Thoracic aorta (tissue), 2 donors: Measurements from ENCODE around the gene ARHGAP8. TPM values are rescaled to one million over a fixed set of nuclear protein-coding genes. Genes with fewer than 3 reads are reported as not detected.

Experiments
- ATAC-seq: fragments of 150-250 bp; one replicate; pipeline ENCODE4 v1.8.0; 2017; ENCODE audit warnings: low read depth; ENCODE audit not compliant: insufficient number of reproducible peaks, low FRiP score
- DNase-seq: peaks from one replicate; pipeline ENCODE4 v3.0.0-alpha.2; 2020; ENCODE audit warnings: low spot score
- H3K27ac ChIP-seq, 2 donors: fragments of 200-600 bp; sonication (generic); 1 replicate in 1 of 2; 2 replicates in 1 of 2; pipeline ENCODE4 v1.5.1; 2016; ENCODE audit warnings: mild to moderate bottlenecking in 2 of 2, moderate library complexity in 2 of 2
- H3K27me3 ChIP-seq: fragments of 200-600 bp; sonication (generic); replicated peaks from 2 replicates; pipeline ENCODE4 v1.6.0; 2016; ENCODE audit warnings: mild to moderate bottlenecking; ENCODE audit not compliant: insufficient read depth
- H3K36me3 ChIP-seq: fragments of 200-600 bp; sonication (generic); one replicate; pipeline ENCODE4 v1.5.1; 2016
- H3K4me1 ChIP-seq, 2 donors: fragments of 200-600 bp; sonication (generic); 1 replicate in 1 of 2; 2 replicates in 1 of 2; pipeline versions ENCODE4 v1.5.1 to v1.6.0; 2016; ENCODE audit warnings: low read depth in 2 of 2, mild to moderate bottlenecking in 1 of 2; ENCODE audit not compliant: control insufficient read depth in 1 of 2
- H3K4me3 ChIP-seq: fragments of 200-600 bp; sonication (generic); 2 replicates; pipeline ENCODE4 v1.5.1; 2016; ENCODE audit warnings: mild to moderate bottlenecking
- H3K9me3 ChIP-seq: fragments of 200-600 bp; sonication (generic); 2 replicates; pipeline ENCODE4 v1.5.1; 2016
- CTCF ChIP-seq: fragments of 200-600 bp; sonication (generic); IDR thresholded peaks from one replicate; pipeline ENCODE4 v1.5.1; 2019; ENCODE audit warnings: antibody characterized with exemption
- total RNA-seq, 2 donors: library from RNA; depleted of rRNA; stranded (reverse); fragments of >200 nt; gene quantifications; one replicate each; pipeline versions ENCODE4 v1.1.0 to v1.2.3, GENCODE V29; 2016

The ARHGAP8 gene
- total RNA-seq: 1 to 10 TPM; 1.2 to 4.0 TPM

GRCh38 chr22:44752285-44753188, at the start of gene ARHGAP8:
ARHGAP8 (plus strand) TSS chr22:44752575; CDS start chr22:44786528, 33,953 bp downstream.
- no peaks in the 10 kb centered on the region for H3K36me3 ChIP-seq
- TF ChIP-seq CTCF: no peak
- H3K4me1 ChIP-seq: no peaks in the 10 kb centered on the region
- no peaks in the 10 kb centered on the region for H3K9me3 ChIP-seq
- DNase-seq (no peak), ATAC-seq (no peak)
- no peaks in the 10 kb centered on the region for H3K27me3 ChIP-seq
- peak within 1 kb of the TSS; percentile 23 for H3K4me3 ChIP-seq
- no peak within 1 kb of the TSS for H3K27ac ChIP-seq

GRCh38 chr22:44703255-44703870, 49.0 kb upstream of the ARHGAP8 start:
- no peaks in the 10 kb centered on the region for H3K27me3 ChIP-seq

GRCh38 chr22:44704159-44705021, 48.0 kb upstream of the ARHGAP8 start:
- H3K36me3 ChIP-seq: no peaks in the 10 kb centered on the region
- H3K27me3 ChIP-seq: no peaks in the 10 kb centered on the region
- H3K4me3 ChIP-seq: no peak overlapping the region
- no peak overlapping the region for H3K27ac ChIP-seq
- no peak for TF ChIP-seq CTCF
- no peak for ATAC-seq
- no peak for DNase-seq
- peaks cover 7% of the 10 kb centered on the region in 2 donors for H3K4me1 ChIP-seq
- no peaks in the 10 kb centered on the region for H3K9me3 ChIP-seq

More at GRCh38 chr22:44703255-44703870, 49.0 kb upstream of the ARHGAP8 start:
- no peak for TF ChIP-seq CTCF
- Histone ChIP-seq H3K9me3 (no peaks in the 10 kb centered on the region), H3K4me3 (peak overlapping the region; percentile 70), H3K36me3 (no peaks in the 10 kb centered on the region), H3K4me1 (peaks cover 7% of the 10 kb centered on the region in 2 donors), H3K27ac (no peak overlapping the region)
- DNase-seq (no peak), ATAC-seq (no peak)

GRCh38 chr22:44705022-44705297, 47.4 kb upstream of the ARHGAP8 start:
- ATAC-seq: no peak
- no peaks in the 10 kb centered on the region for H3K9me3 ChIP-seq

More at GRCh38 chr22:44705022-44705297, 47.4 kb upstream of the ARHGAP8 start:
- Histone ChIP-seq H3K4me1 (peaks cover 7% of the 10 kb centered on the region in 2 donors), H3K4me3 (no peak overlapping the region), H3K36me3 (no peaks in the 10 kb centered on the region), H3K27me3 (no peaks in the 10 kb centered on the region), H3K27ac (no peak overlapping the region)
- no peak for TF ChIP-seq CTCF
- no peak for DNase-seq
